HCT116 (cell line): ENCODE data around the gene ZNF652. TPM values are rescaled to one million over a fixed set of nuclear protein-coding genes. Genes with fewer than 3 reads are reported as not detected.

Experiments used
- ATAC-seq: fragments of 200-7000 bp; cut with Tn5 transposase; 2 replicates; pipeline ENCODE4 v1.9.1; 2020; ENCODE audit warnings: mild to moderate bottlenecking, moderate library complexity
- BruUV-seq: library from RNA; stranded (reverse); fragments of 400-500 nt; replicated peaks from 2 replicates; lab custom pipeline; 2021; lab: Mats Ljungman, UMichigan
- CTCF ChIA-PET: fragments of 300-600 bp; sonication (Branson Sonifier 250); formaldehyde crosslinking; loops from one replicate; lab custom pipeline; 2021; ENCODE audit warnings: antibody characterized with exemption; lab: Charles Lee
- POLR2A ChIA-PET: fragments of 300-600, 350-600 bp; sonication (Branson Sonifier 250); formaldehyde crosslinking; loops from one replicate; lab custom pipeline; 2021; ENCODE audit warnings: antibody characterized with exemption; lab: Charles Lee
- RAD21 ChIA-PET, 2 experiments: fragments of 300-600 bp; sonication (Branson Sonifier 250); formaldehyde crosslinking; loops; one replicate each; lab custom pipeline; 2023; ENCODE audit warnings: low total read pairs in 2 of 2; ENCODE audit not compliant: uncharacterized antibody in 2 of 2, unreplicated experiment in 2 of 2, low non-redundant PET in 1 of 2; lab: Charles Lee
- DNase-seq: peaks from one replicate; pipeline ENCODE4 v3.0.0-alpha.2; 2010; ENCODE audit warnings: low read depth, low spot score
- H2AFZ ChIP-seq: fragments of 200-600 bp; shearing (Covaris generic), sonication (generic); 2 replicates; pipeline ENCODE4 v1.6.1; 2017; ENCODE audit warnings: low read depth, mixed run types, mixed read lengths, antibody characterized with exemption, low read length; ENCODE audit not compliant: poor library complexity, severe bottlenecking
- H3K27ac ChIP-seq: 2 replicates; pipeline ENCODE4 v1.5.1; 2012; ENCODE audit warnings: low read depth, low read length
- H3K27me3 ChIP-seq: fragments of 200-600 bp; sonication (generic); 2 replicates; pipeline ENCODE4 v1.6.1; 2016; ENCODE audit warnings: mixed run types, low read length, mixed read lengths; ENCODE audit not compliant: insufficient read depth
- H3K36me3 ChIP-seq, 2 experiments: fragments of 200-500 bp in 1 of 2; fragments of 200-600 bp in 1 of 2; sonication (Bioruptor generic) in 1 of 2; sonication (generic) in 1 of 2; 2 replicates each; pipeline versions ENCODE4 v1.5.1 to v1.6.1; 2014 to 2016; ENCODE audit warnings: low read length in 2 of 2, inconsistent platforms in 1 of 2, mixed read lengths in 1 of 2, mixed run types in 1 of 2; ENCODE audit not compliant: insufficient read depth in 2 of 2, control insufficient read depth in 1 of 2
- H3K4me1 ChIP-seq, 2 experiments: fragments of 200-600 bp in 1 of 2; sonication (generic) in 1 of 2; 2 replicates each; pipeline versions ENCODE4 v1.5.1 to v1.6.1; 2012 to 2017; ENCODE audit warnings: low read length in 2 of 2, inconsistent platforms in 1 of 2, mild to moderate bottlenecking in 1 of 2, mixed read lengths in 1 of 2, mixed run types in 1 of 2, moderate library complexity in 1 of 2; ENCODE audit not compliant: insufficient read depth in 2 of 2, control insufficient read depth in 1 of 2
- H3K4me2 ChIP-seq: fragments of 200-600 bp; sonication (generic); 2 replicates; pipeline ENCODE4 v1.6.1; 2017; ENCODE audit warnings: mixed run types, low read length, mixed read lengths
- H3K4me3 ChIP-seq, 2 experiments: fragments of 200-600 bp in 1 of 2; sonication (generic) in 1 of 2; replicated peaks in 1 of 2; 2 replicates each; pipeline ENCODE4 v1.5.1; 2011 to 2016; ENCODE audit warnings: low read length in 2 of 2, control low read depth in 1 of 2, low read depth in 1 of 2, mild to moderate bottlenecking in 1 of 2, mixed read lengths in 1 of 2, mixed run types in 1 of 2
- H3K79me2 ChIP-seq: fragments of 200-600 bp; sonication (generic); 2 replicates; pipeline ENCODE4 v1.6.1; 2017; ENCODE audit warnings: mild to moderate bottlenecking, mixed run types, low read length, moderate library complexity, mixed read lengths; ENCODE audit not compliant: insufficient read depth
- H3K9ac ChIP-seq: fragments of 200-600 bp; sonication (generic); 2 replicates; pipeline ENCODE4 v1.6.1; 2016; ENCODE audit warnings: low read length, mixed read lengths
- H3K9me2 ChIP-seq: fragments of 200-600 bp; sonication (generic), shearing (Covaris generic); 2 replicates; pipeline ENCODE4 v1.6.1; 2017; ENCODE audit warnings: mixed run types, mild to moderate bottlenecking, moderate library complexity; ENCODE audit not compliant: insufficient read depth
- H3K9me3 ChIP-seq, 2 experiments: fragments of 200-500 bp in 1 of 2; fragments of 200-600 bp in 1 of 2; sonication (Bioruptor generic) in 1 of 2; sonication (generic) in 1 of 2; 2 replicates each; pipeline ENCODE4 v1.6.1; 2014 to 2017; ENCODE audit warnings: low read length in 2 of 2, mixed read lengths in 2 of 2, inconsistent platforms in 1 of 2, low read depth in 1 of 2, mild to moderate bottlenecking in 1 of 2, mixed run types in 1 of 2, moderate library complexity in 1 of 2; ENCODE audit not compliant: control insufficient read depth in 1 of 2, insufficient read depth in 1 of 2
- H4K20me1 ChIP-seq: fragments of 200-600 bp; sonication (generic), shearing (Covaris generic); 2 replicates; pipeline ENCODE4 v1.6.1; 2017; ENCODE audit warnings: mixed run types, mild to moderate bottlenecking, moderate library complexity; ENCODE audit not compliant: insufficient read depth
- CBX3 ChIP-seq: IDR thresholded peaks from 2 replicates; pipeline ENCODE4 v1.6.1; 2012; ENCODE audit warnings: low read depth
- CEBPB ChIP-seq: IDR thresholded peaks from 2 replicates; pipeline ENCODE4 v1.6.1; 2012; ENCODE audit warnings: low read depth
- CTCF ChIP-seq, 3 experiments: fragments of 200-600 bp in 1 of 3; sonication (generic) in 1 of 3; IDR thresholded peaks in 2 of 3; conservative IDR thresholded peaks in 1 of 3; 2 replicates each; pipeline ENCODE4 v1.5.1; 2012 to 2017; ENCODE audit warnings: low read depth in 2 of 3, low read length in 2 of 3, antibody characterized with exemption in 1 of 3, borderline replicate concordance in 1 of 3, control low read depth in 1 of 3, mild to moderate bottlenecking in 1 of 3, mixed read lengths in 1 of 3, mixed run types in 1 of 3, moderate library complexity in 1 of 3; ENCODE audit not compliant: insufficient read depth in 1 of 3
- EGR1 ChIP-seq: IDR thresholded peaks from 2 replicates; pipeline ENCODE4 v1.6.1; 2012; ENCODE audit warnings: low read depth
- FOSL1 ChIP-seq: IDR thresholded peaks from 2 replicates; pipeline ENCODE4 v1.6.1; 2012; ENCODE audit warnings: low read depth
- MAX ChIP-seq: IDR thresholded peaks from 2 replicates; pipeline ENCODE4 v1.6.1; 2012
- POLR2A ChIP-seq: IDR thresholded peaks from 2 replicates; pipeline ENCODE4 v1.7.0; 2011; ENCODE audit warnings: borderline replicate concordance; ENCODE audit not compliant: insufficient read depth, insufficient read length; ENCODE audit errors: extremely low read depth
- POLR2AphosphoS5 ChIP-seq: IDR thresholded peaks from 2 replicates; pipeline ENCODE4 v1.6.1; 2011; ENCODE audit warnings: mild to moderate bottlenecking, low read depth, low read length, moderate library complexity
- SIN3A ChIP-seq: IDR thresholded peaks from 2 replicates; pipeline ENCODE4 v1.6.1; 2012; ENCODE audit warnings: low read depth
- SP1 ChIP-seq: IDR thresholded peaks from 2 replicates; pipeline ENCODE4 v1.6.1; 2012; ENCODE audit warnings: low read depth
- ZBTB33 ChIP-seq: IDR thresholded peaks from 2 replicates; pipeline ENCODE4 v1.6.1; 2011; ENCODE audit warnings: mild to moderate bottlenecking, low read length, moderate library complexity; ENCODE audit not compliant: insufficient replicate concordance; ENCODE audit errors: extremely low read depth
- ZFX ChIP-seq: fragments of 450-650 bp; IDR thresholded peaks from 2 replicates; pipeline ENCODE4 v1.6.1; 2017
- ZNF274 ChIP-seq: fragments of 200-500 bp; sonication (Bioruptor generic); IDR thresholded peaks from 2 replicates; pipeline ENCODE4 v1.6.1; 2014; ENCODE audit warnings: mild to moderate bottlenecking, low read depth, low read length, inconsistent platforms
- intact Hi-C: fragments of 100-400 bp; cut with micrococcal nuclease; formaldehyde crosslinking; loops from 2 replicates; pipeline ENCODE4 v1.10.0; 2022
- total RNA-seq: library from RNA; stranded (reverse); gene quantifications from one replicate; pipeline ENCODE4 v1.2.1, GENCODE V29; 2021; ENCODE audit not compliant: unreplicated experiment
- TF ChIP-seq, protein P1 (sequence below): IDR thresholded peaks from 2 replicates; pipeline ENCODE4 v1.6.1; 2012

The ZNF652 gene
- total RNA-seq, 1 experiment from 2014 or later = 27.8 TPM

GRCh38 chr17:49406421-49407061 is 44.5 kb upstream of the ZNF652 start:
- ChIA-PET POLR2A (no interaction called here), CTCF (interaction anchor here (1.6 to 4.1 kb wide), 3 partner anchors 140 to 150 kb away, joined by 4 to 65 read pairs (median 8); no protein-coding TSS in a partner anchor), RAD21 (interaction anchor here in 1 of 2 experiments (2.7 kb wide), 1 partner anchor 150 kb away, joined by 11 read pairs; no protein-coding TSS in a partner anchor)
- Histone ChIP-seq H3K4me1 (peaks cover 0 to 3% of the 10 kb centered on the region in 2 experiments; a peak in 3 of 4 replicates), H3K9ac (no peak overlapping the region), H3K36me3 (peaks cover 75 to 83% of the 10 kb centered on the region in 2 experiments), H3K27me3 (no peaks in the 10 kb centered on the region), H3K27ac (no peak overlapping the region), H4K20me1 (no peaks in the 10 kb centered on the region), H2AFZ (no peak overlapping the region), H3K9me3 (no peaks in the 10 kb centered on the region), H3K9me2 (no peaks in the 10 kb centered on the region), H3K4me2 (no peak overlapping the region), H3K79me2 (peaks cover 36% of the 10 kb centered on the region; the same call in 1 of the 2 replicates), H3K4me3 (no peak overlapping the region)
- BruUV-seq = no TSS peak
- ATAC-seq (no peak), DNase-seq (no peak)
- intact Hi-C loops = loop anchor here (5.0 kb wide), 1 partner anchor 301 kb away; the partner anchor contains the start of gene SLC35B1
- no peak for TF ChIP-seq EGR1

GRCh38 chr17:49404906-49405305 is 42.9 kb upstream of the ZNF652 start:
- no peaks in the 10 kb centered on the region for H3K9me2 ChIP-seq
- BruUV-seq = no TSS peak
- H3K27me3 ChIP-seq = no peaks in the 10 kb centered on the region
- H3K4me2 ChIP-seq = no peak overlapping the region
- intact Hi-C loops = loop anchor here (5.0 kb wide), 1 partner anchor 302 kb away; the partner anchor contains the start of gene SLC35B1
- H2AFZ ChIP-seq = no peak overlapping the region
- H3K27ac ChIP-seq = no peak overlapping the region
- H4K20me1 ChIP-seq = no peaks in the 10 kb centered on the region
- H3K4me3 ChIP-seq = no peak overlapping the region
- ChIA-PET RAD21 (no interaction called here), CTCF (interaction anchor here (0.6 to 1.6 kb wide), 2 partner anchors 33 to 152 kb away, joined by 4 read pairs; no protein-coding TSS in a partner anchor), POLR2A (no interaction called here)
- DNase-seq (no peak), ATAC-seq (no peak)
- H3K4me1 ChIP-seq = peaks cover 0 to 3% of the 10 kb centered on the region in 2 experiments; a peak in 3 of 4 replicates
- peaks cover 62 to 68% of the 10 kb centered on the region in 2 experiments for H3K36me3 ChIP-seq
- H3K9me3 ChIP-seq = no peaks in the 10 kb centered on the region
- no peak overlapping the region for H3K9ac ChIP-seq
- H3K79me2 ChIP-seq = peaks cover 22% of the 10 kb centered on the region; the same call in 1 of the 2 replicates
- TF ChIP-seq ZFX (no peak), SP1 (no peak), POLR2AphosphoS5 (no peak), ZBTB33 (no peak), CBX3 (no peak), FOSL1 (no peak), EGR1 (no peak), POLR2A (no peak), SIN3A (no peak), CEBPB (no peak), MAX (no peak), ZNF274 (no peak), CTCF (IDR thresholded peaks at IDR 0.05 in 2 of 3, conservative IDR thresholded peaks at IDR 0.05 in 1 of 3; ENCODE audit: borderline replicate concordance in 1 of 3, insufficient read depth in 1 of 3, low read depth in 2 of 3, low read length in 2 of 3) (no peak)
- TF ChIP-seq, protein P1, sequence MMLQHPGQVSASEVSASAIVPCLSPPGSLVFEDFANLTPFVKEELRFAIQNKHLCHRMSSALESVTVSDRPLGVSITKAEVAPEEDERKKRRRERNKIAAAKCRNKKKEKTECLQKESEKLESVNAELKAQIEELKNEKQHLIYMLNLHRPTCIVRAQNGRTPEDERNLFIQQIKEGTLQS = no peak
